HCT116 (cell line): ENCODE results near the gene PIK3CB. TPM values are rescaled to one million over a fixed set of nuclear protein-coding genes. Genes with fewer than 3 reads are reported as not detected.

ENCODE experiments used
- ATAC-seq: fragments of 200-7000 bp; cut with Tn5 transposase; 2 replicates; pipeline ENCODE4 v1.9.1; 2020; ENCODE audit warnings: mild to moderate bottlenecking, moderate library complexity
- BruUV-seq: library from RNA; stranded (reverse); fragments of 400-500 nt; replicated peaks from 2 replicates; lab custom pipeline; 2021; lab: Mats Ljungman, UMichigan
- CTCF ChIA-PET: fragments of 300-600 bp; sonication (Branson Sonifier 250); formaldehyde crosslinking; loops from one replicate; lab custom pipeline; 2021; ENCODE audit warnings: antibody characterized with exemption; lab: Charles Lee
- POLR2A ChIA-PET: fragments of 300-600, 350-600 bp; sonication (Branson Sonifier 250); formaldehyde crosslinking; loops from one replicate; lab custom pipeline; 2021; ENCODE audit warnings: antibody characterized with exemption; lab: Charles Lee
- RAD21 ChIA-PET, 2 experiments: fragments of 300-600 bp; sonication (Branson Sonifier 250); formaldehyde crosslinking; loops; one replicate each; lab custom pipeline; 2023; ENCODE audit warnings: low total read pairs in 2 of 2; ENCODE audit not compliant: uncharacterized antibody in 2 of 2, unreplicated experiment in 2 of 2, low non-redundant PET in 1 of 2; lab: Charles Lee
- DNase-seq: peaks from one replicate; pipeline ENCODE4 v3.0.0-alpha.2; 2010; ENCODE audit warnings: low read depth, low spot score
- H2AFZ ChIP-seq: fragments of 200-600 bp; shearing (Covaris generic), sonication (generic); 2 replicates; pipeline ENCODE4 v1.6.1; 2017; ENCODE audit warnings: low read depth, mixed run types, mixed read lengths, antibody characterized with exemption, low read length; ENCODE audit not compliant: poor library complexity, severe bottlenecking
- H3K27ac ChIP-seq: 2 replicates; pipeline ENCODE4 v1.5.1; 2012; ENCODE audit warnings: low read depth, low read length
- H3K27me3 ChIP-seq: fragments of 200-600 bp; sonication (generic); 2 replicates; pipeline ENCODE4 v1.6.1; 2016; ENCODE audit warnings: mixed run types, low read length, mixed read lengths; ENCODE audit not compliant: insufficient read depth
- H3K36me3 ChIP-seq, 2 experiments: fragments of 200-500 bp in 1 of 2; fragments of 200-600 bp in 1 of 2; sonication (Bioruptor generic) in 1 of 2; sonication (generic) in 1 of 2; 2 replicates each; pipeline versions ENCODE4 v1.5.1 to v1.6.1; 2014 to 2016; ENCODE audit warnings: low read length in 2 of 2, inconsistent platforms in 1 of 2, mixed read lengths in 1 of 2, mixed run types in 1 of 2; ENCODE audit not compliant: insufficient read depth in 2 of 2, control insufficient read depth in 1 of 2
- H3K4me1 ChIP-seq, 2 experiments: fragments of 200-600 bp in 1 of 2; sonication (generic) in 1 of 2; 2 replicates each; pipeline versions ENCODE4 v1.5.1 to v1.6.1; 2012 to 2017; ENCODE audit warnings: low read length in 2 of 2, inconsistent platforms in 1 of 2, mild to moderate bottlenecking in 1 of 2, mixed read lengths in 1 of 2, mixed run types in 1 of 2, moderate library complexity in 1 of 2; ENCODE audit not compliant: insufficient read depth in 2 of 2, control insufficient read depth in 1 of 2
- H3K4me2 ChIP-seq: fragments of 200-600 bp; sonication (generic); 2 replicates; pipeline ENCODE4 v1.6.1; 2017; ENCODE audit warnings: mixed run types, low read length, mixed read lengths
- H3K4me3 ChIP-seq, 2 experiments: fragments of 200-600 bp in 1 of 2; sonication (generic) in 1 of 2; replicated peaks in 1 of 2; 2 replicates each; pipeline ENCODE4 v1.5.1; 2011 to 2016; ENCODE audit warnings: low read length in 2 of 2, control low read depth in 1 of 2, low read depth in 1 of 2, mild to moderate bottlenecking in 1 of 2, mixed read lengths in 1 of 2, mixed run types in 1 of 2
- H3K79me2 ChIP-seq: fragments of 200-600 bp; sonication (generic); 2 replicates; pipeline ENCODE4 v1.6.1; 2017; ENCODE audit warnings: mild to moderate bottlenecking, mixed run types, low read length, moderate library complexity, mixed read lengths; ENCODE audit not compliant: insufficient read depth
- H3K9ac ChIP-seq: fragments of 200-600 bp; sonication (generic); 2 replicates; pipeline ENCODE4 v1.6.1; 2016; ENCODE audit warnings: low read length, mixed read lengths
- H3K9me2 ChIP-seq: fragments of 200-600 bp; sonication (generic), shearing (Covaris generic); 2 replicates; pipeline ENCODE4 v1.6.1; 2017; ENCODE audit warnings: mixed run types, mild to moderate bottlenecking, moderate library complexity; ENCODE audit not compliant: insufficient read depth
- H3K9me3 ChIP-seq, 2 experiments: fragments of 200-500 bp in 1 of 2; fragments of 200-600 bp in 1 of 2; sonication (Bioruptor generic) in 1 of 2; sonication (generic) in 1 of 2; 2 replicates each; pipeline ENCODE4 v1.6.1; 2014 to 2017; ENCODE audit warnings: low read length in 2 of 2, mixed read lengths in 2 of 2, inconsistent platforms in 1 of 2, low read depth in 1 of 2, mild to moderate bottlenecking in 1 of 2, mixed run types in 1 of 2, moderate library complexity in 1 of 2; ENCODE audit not compliant: control insufficient read depth in 1 of 2, insufficient read depth in 1 of 2
- H4K20me1 ChIP-seq: fragments of 200-600 bp; sonication (generic), shearing (Covaris generic); 2 replicates; pipeline ENCODE4 v1.6.1; 2017; ENCODE audit warnings: mixed run types, mild to moderate bottlenecking, moderate library complexity; ENCODE audit not compliant: insufficient read depth
- EGR1 ChIP-seq: IDR thresholded peaks from 2 replicates; pipeline ENCODE4 v1.6.1; 2012; ENCODE audit warnings: low read depth
- ELF1 ChIP-seq: IDR thresholded peaks from 2 replicates; pipeline ENCODE4 v1.6.1; 2012; ENCODE audit warnings: low read depth, borderline replicate concordance
- EZH2 ChIP-seq: fragments of 200-600 bp; sonication (generic); IDR thresholded peaks from 2 replicates; pipeline ENCODE4 v1.6.1; 2017; ENCODE audit warnings: antibody characterized with exemption, mixed run types
- EZH2phosphoT487 ChIP-seq: fragments of 200-600 bp; IDR thresholded peaks from 2 replicates; pipeline ENCODE4 v1.6.1; 2018; ENCODE audit warnings: antibody characterized with exemption, borderline replicate concordance
- FOSL1 ChIP-seq: IDR thresholded peaks from 2 replicates; pipeline ENCODE4 v1.6.1; 2012; ENCODE audit warnings: low read depth
- JUND ChIP-seq: IDR thresholded peaks from 2 replicates; pipeline ENCODE4 v1.6.1; 2012
- POLR2AphosphoS5 ChIP-seq: IDR thresholded peaks from 2 replicates; pipeline ENCODE4 v1.6.1; 2011; ENCODE audit warnings: mild to moderate bottlenecking, low read depth, low read length, moderate library complexity
- SP1 ChIP-seq: IDR thresholded peaks from 2 replicates; pipeline ENCODE4 v1.6.1; 2012; ENCODE audit warnings: low read depth
- SRF ChIP-seq: IDR thresholded peaks from 2 replicates; pipeline ENCODE4 v1.6.1; 2012; ENCODE audit warnings: low read depth
- YY1 ChIP-seq: IDR thresholded peaks from 2 replicates; pipeline ENCODE4 v1.6.1; 2011; ENCODE audit warnings: low read length, low read depth, moderate library complexity, mild to moderate bottlenecking; ENCODE audit not compliant: insufficient replicate concordance; ENCODE audit errors: extremely low read depth
- ZFX ChIP-seq: fragments of 450-650 bp; IDR thresholded peaks from 2 replicates; pipeline ENCODE4 v1.6.1; 2017
- intact Hi-C: fragments of 100-400 bp; cut with micrococcal nuclease; formaldehyde crosslinking; loops from 2 replicates; pipeline ENCODE4 v1.10.0; 2022
- total RNA-seq: library from RNA; stranded (reverse); gene quantifications from one replicate; pipeline ENCODE4 v1.2.1, GENCODE V29; 2021; ENCODE audit not compliant: unreplicated experiment
- TF ChIP-seq, protein P1 (sequence below), 3 experiments: fragments of 200-600 bp in 1 of 3; sonication (generic) in 1 of 3; IDR thresholded peaks in 2 of 3; conservative IDR thresholded peaks in 1 of 3; 2 replicates each; pipeline ENCODE4 v1.5.1; 2012 to 2017; ENCODE audit warnings: low read depth in 2 of 3, low read length in 2 of 3, antibody characterized with exemption in 1 of 3, borderline replicate concordance in 1 of 3, control low read depth in 1 of 3, mild to moderate bottlenecking in 1 of 3, mixed read lengths in 1 of 3, mixed run types in 1 of 3, moderate library complexity in 1 of 3; ENCODE audit not compliant: insufficient read depth in 1 of 3
- TF ChIP-seq, protein P2 (sequence below): IDR thresholded peaks from 2 replicates; pipeline ENCODE4 v1.6.1; 2012
- TF ChIP-seq, protein P3 (sequence below): IDR thresholded peaks from 2 replicates; pipeline ENCODE4 v1.6.1; 2012
- TF ChIP-seq, protein P4 (sequence below): IDR thresholded peaks from 2 replicates; pipeline ENCODE4 v1.6.1; 2011; ENCODE audit warnings: mild to moderate bottlenecking, low read length, moderate library complexity; ENCODE audit not compliant: insufficient replicate concordance; ENCODE audit errors: extremely low read depth

PIK3CB gene
- total RNA-seq, 1 experiment from 2014 or later = 44.3 TPM

GRCh38 chr3:138801792-138802191 is 32.9 kb downstream of the PIK3CB start (continued):
- TF ChIP-seq, protein P1, sequence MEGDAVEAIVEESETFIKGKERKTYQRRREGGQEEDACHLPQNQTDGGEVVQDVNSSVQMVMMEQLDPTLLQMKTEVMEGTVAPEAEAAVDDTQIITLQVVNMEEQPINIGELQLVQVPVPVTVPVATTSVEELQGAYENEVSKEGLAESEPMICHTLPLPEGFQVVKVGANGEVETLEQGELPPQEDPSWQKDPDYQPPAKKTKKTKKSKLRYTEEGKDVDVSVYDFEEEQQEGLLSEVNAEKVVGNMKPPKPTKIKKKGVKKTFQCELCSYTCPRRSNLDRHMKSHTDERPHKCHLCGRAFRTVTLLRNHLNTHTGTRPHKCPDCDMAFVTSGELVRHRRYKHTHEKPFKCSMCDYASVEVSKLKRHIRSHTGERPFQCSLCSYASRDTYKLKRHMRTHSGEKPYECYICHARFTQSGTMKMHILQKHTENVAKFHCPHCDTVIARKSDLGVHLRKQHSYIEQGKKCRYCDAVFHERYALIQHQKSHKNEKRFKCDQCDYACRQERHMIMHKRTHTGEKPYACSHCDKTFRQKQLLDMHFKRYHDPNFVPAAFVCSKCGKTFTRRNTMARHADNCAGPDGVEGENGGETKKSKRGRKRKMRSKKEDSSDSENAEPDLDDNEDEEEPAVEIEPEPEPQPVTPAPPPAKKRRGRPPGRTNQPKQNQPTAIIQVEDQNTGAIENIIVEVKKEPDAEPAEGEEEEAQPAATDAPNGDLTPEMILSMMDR (IDR thresholded peaks at IDR 0.05 in 2 of 3, conservative IDR thresholded peaks at IDR 0.05 in 1 of 3; ENCODE audit: borderline replicate concordance in 1 of 3, insufficient read depth in 1 of 3, low read depth in 2 of 3, low read length in 2 of 3) = no peak
- TF ChIP-seq JUND (no peak), EGR1 (no peak), ELF1 (no peak), SP1 (no peak)
- TF ChIP-seq, all 23 proteins: peak for 0

GRCh38 chr3:138800248-138800647 is 34.5 kb downstream of the PIK3CB start:
- Histone ChIP-seq H3K27me3 (no peaks in the 10 kb centered on the region), H3K9ac (no peak overlapping the region), H3K9me2 (no peaks in the 10 kb centered on the region), H3K27ac (no peak overlapping the region), H3K4me3 (no peak overlapping the region), H3K79me2 (peaks cover 88% of the 10 kb centered on the region), H2AFZ (no peak overlapping the region), H3K4me2 (no peak overlapping the region), H4K20me1 (no peaks in the 10 kb centered on the region), H3K36me3 (0 out of 4 replicates have a peak, but pooled peaks cover 0 to 4% of the 10 kb centered on the region in 2 experiments), H3K9me3 (no peaks in the 10 kb centered on the region), H3K4me1 (peaks cover 7 to 21% of the 10 kb centered on the region in 2 experiments)
- TF ChIP-seq EZH2phosphoT487 = no peak
- TF ChIP-seq, protein P2, sequence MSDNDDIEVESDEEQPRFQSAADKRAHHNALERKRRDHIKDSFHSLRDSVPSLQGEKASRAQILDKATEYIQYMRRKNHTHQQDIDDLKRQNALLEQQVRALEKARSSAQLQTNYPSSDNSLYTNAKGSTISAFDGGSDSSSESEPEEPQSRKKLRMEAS = no peak
- TF ChIP-seq, protein P3, sequence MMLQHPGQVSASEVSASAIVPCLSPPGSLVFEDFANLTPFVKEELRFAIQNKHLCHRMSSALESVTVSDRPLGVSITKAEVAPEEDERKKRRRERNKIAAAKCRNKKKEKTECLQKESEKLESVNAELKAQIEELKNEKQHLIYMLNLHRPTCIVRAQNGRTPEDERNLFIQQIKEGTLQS = no peak
- no peak for TF ChIP-seq POLR2AphosphoS5
- TF ChIP-seq SRF = no peak
- TF ChIP-seq YY1 = no peak
- no peak for TF ChIP-seq ZFX
- no peak for TF ChIP-seq FOSL1
- no peak for TF ChIP-seq JUND
- TF ChIP-seq, protein P4, sequence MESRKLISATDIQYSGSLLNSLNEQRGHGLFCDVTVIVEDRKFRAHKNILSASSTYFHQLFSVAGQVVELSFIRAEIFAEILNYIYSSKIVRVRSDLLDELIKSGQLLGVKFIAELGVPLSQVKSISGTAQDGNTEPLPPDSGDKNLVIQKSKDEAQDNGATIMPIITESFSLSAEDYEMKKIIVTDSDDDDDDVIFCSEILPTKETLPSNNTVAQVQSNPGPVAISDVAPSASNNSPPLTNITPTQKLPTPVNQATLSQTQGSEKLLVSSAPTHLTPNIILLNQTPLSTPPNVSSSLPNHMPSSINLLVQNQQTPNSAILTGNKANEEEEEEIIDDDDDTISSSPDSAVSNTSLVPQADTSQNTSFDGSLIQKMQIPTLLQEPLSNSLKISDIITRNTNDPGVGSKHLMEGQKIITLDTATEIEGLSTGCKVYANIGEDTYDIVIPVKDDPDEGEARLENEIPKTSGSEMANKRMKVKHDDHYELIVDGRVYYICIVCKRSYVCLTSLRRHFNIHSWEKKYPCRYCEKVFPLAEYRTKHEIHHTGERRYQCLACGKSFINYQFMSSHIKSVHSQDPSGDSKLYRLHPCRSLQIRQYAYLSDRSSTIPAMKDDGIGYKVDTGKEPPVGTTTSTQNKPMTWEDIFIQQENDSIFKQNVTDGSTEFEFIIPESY = no peak
- TF ChIP-seq, protein P1 (IDR thresholded peaks at IDR 0.05 in 2 of 3, conservative IDR thresholded peaks at IDR 0.05 in 1 of 3; ENCODE audit: borderline replicate concordance in 1 of 3, insufficient read depth in 1 of 3, low read depth in 2 of 3, low read length in 2 of 3) = no peak
- TF ChIP-seq EZH2 = no peak
- TF ChIP-seq SP1 = no peak
- no TSS peak for BruUV-seq
- DNase-seq (no peak), ATAC-seq (no peak)
- CTCF ChIA-PET = no interaction called here
- POLR2A ChIA-PET = no interaction called here
- RAD21 ChIA-PET = no interaction called here
- intact Hi-C loops = no loop called here
